Right lung (tissue), 5 donors: Measurements from ENCODE around the gene PTTG2. TPM values are rescaled to one million over a fixed set of nuclear protein-coding genes. Genes with fewer than 3 reads are reported as not detected.
"Not testable (repeated sequence)": the region's sequence is repeated elsewhere in the genome, so short reads cannot be mapped to it uniquely, and the experiment has no call there.

ENCODE experiments used
- DNase-seq, 2 donors: peaks; one replicate each; pipeline ENCODE4 v3.0.0-alpha.2; 2013
- polyA plus RNA-seq, 5 donors: library from polyadenylated mRNA; unstranded; fragments of 120-200 nt; gene quantifications; one replicate each; pipeline versions ENCODE4 v1.2.1 to v1.2.3, GENCODE V29; 2013; ENCODE audit warnings: inconsistent platforms in 1 of 5, low replicate concordance in 1 of 5; ENCODE audit not compliant: insufficient read length in 5 of 5, insufficient read depth in 1 of 5

PTTG2 gene
- polyA plus RNA-seq, 5 donors = not detected

DNA sequence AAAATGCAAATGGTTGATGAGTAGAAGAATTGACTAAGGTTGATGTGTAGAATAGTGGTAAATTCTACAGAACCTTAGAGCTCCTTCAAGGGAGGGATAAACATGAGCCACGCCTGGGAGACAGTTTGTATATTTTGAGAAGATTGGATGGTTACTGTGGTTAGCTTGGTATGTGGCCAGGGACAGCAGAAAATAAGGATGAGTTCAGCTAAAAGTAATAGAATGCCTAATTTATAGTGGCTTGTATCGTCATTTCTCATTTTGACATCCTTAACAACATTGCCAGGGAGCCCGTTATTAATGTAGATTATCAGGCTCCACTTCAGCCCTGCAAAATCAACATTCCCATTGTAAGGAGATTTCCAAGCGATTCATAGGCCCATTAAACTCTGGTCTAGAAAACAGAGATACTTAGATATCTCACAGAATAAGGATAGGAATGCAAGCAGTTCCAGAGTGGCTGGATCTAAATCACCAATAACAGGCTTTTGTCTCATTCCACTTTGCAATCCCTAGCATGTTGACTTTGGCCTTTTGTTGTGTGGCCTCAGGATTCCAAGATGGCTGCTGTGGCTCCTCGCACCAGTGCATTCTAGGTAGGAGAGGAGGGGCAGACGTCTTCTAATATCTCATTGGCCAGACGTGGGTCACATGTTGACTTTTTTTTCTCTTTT is 6.4 kb upstream of the PTTG2 start:
- no peak for DNase-seq

DNA sequence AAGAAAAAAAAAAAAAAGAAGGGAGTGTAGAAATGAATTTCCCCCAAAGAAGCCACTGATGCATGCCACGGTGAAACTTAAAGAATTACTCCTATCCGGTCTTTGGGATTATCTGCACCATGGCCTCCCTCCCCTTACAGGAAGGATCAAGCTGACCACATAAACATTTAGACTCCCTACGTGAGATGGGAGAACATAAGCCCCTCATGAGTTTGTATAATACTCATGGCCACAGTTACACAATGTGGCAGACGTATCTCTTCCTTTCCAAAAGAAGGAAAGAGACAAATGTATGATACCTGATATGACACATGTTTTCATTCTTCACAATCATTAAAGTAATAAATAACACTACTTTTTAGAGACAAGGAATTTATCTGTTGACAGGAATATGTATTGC is 3.3 kb upstream of the PTTG2 start:
- DNase-seq = no peak

DNA sequence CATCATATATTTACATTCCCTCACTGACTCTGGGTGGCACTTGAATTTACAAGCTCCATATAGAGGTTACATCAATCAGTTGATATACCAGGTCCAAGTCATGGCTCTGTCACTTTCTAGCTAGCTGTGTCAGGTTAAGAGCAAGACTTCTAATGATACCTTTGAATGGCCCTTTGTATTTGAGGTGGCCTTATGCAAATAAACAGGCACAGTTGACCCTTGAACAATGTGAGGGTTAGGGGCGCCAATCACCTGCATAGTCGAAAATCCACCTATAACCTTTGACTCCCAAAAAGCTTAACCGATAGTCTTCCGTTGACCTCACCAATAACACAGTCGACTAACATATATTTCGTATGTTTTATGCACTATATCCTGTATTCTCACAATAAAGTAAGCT is 1.3 kb upstream of the PTTG2 start:
- DNase-seq = no peak

DNA sequence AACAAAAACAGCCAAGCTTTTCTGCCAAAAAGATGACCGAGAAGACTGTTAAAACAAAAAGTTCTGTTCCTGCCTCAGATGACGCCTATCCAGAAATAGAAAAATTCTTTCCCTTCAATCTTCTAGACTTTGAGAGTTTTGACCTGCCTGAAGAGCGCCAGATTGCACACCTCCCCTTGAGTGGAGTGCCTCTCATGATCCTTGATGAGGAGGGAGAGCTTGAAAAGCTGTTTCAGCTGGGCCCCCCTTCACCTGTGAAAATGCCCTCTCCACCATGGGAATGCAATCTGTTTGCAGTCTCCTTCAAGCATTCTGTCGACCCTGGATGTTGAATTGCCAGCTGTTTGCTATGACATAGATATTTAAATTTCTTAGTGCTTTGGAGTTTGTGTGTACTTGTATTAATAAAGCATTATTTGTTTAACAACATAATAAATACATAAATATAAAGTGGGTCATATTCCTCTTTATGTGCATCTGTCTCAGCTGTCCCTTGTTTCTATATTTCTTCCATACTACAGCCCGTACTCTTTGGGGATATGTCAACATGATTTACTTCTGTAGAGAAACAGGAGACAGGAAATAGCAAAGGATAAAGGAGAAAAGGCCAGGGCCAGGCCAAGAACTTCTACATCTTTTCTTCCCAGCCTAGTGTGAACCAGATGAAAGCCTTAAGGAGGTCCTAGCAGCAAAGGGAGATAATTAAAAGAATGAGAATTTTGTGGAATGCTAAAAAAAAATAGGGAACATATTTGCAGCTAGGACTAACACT is 667 bp downstream of the PTTG2 start:
- peak; percentile 35 to 58 for DNase-seq

DNA sequence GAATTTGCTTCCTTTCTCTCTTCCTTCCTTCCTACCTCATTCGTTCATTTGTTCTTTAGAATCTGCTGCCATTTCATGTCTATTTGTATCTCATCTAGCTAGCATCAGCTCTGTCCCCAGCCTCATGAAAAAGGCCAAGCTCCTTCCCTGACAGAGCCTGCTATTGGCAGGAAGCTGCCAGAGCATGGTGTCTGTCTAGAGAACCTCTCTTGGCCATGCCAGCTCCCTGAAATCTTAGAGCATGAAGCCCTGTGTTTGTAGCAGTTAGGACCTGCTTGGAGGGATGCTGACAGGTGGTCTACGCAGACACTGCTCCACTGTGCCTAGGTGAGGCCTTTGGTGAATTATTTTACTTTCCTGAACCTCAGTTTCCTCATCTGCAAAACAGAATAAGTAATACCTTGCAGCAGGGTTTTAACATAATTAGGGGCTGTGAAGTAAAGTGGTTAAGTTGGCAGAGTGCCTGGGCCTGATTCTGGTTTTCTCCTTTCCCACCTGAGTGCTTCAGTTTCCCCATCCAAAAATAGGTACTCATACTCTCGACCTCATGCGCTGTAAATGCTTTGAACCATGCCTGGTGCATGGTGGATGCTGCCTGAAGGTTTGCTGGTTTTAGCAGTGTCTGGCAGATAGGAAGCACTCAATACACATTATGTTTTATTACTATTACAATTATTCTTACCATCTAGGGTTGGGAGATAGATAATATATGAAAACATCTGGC is 4.7 kb downstream of the PTTG2 start:
- DNase-seq = no peak

DNA sequence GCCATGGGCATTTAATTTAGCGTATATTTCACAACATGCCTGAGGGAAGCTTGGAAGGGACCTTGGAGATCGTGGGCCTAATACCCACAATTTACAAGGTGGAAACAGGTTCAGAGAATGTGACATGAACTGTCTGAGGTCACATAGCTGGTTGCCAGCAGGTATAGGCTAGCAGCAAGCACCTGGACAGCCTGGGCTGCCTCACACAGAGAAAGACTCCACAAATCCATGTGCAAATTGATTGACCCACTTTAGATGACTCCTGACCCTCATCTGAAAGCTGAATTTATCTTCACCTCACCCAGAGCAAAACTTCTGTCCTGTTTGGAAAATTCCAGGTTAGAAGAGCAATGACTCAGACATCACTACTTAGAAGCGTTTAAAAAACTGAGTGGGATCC is 5.8 kb downstream of the PTTG2 start:
- no peak for DNase-seq

DNA sequence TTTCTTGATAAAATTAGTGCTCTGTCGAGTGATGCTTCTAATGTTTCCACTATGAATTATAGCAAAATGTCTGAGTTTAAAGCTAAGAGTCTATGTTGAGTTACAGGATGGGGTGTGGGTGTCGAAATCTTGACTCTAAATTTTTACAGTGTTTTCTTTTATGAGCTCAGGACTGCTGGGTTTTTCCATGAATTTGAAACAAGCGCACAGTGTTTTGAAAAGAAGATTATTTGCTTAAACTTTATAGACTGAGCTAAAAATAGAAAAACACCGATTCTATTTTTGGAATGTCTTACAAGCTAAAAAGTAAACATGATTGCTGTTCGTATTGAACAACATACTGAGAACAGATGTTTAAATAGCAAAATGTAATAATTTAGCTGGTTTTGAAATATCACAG is 7.5 kb downstream of the PTTG2 start:
- DNase-seq = no peak

DNA sequence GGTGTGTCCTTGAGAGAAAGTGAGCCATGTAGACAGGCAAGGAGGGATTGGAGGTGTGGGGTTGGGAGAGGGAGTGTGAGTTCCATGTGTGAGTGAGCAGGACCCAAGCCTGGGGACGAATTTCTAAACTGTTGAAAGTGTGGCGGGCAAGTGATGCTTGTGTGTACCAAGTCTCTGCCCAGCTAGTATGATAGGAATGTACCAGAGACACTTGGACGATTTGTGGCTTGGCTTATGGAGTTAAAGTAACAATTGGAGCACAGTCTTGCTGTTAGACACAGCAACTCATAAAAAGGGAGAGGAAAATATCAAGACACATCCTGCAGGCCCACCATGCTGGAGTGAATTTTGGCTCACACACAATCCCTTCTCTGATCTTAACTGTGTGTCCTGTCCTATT is 8.5 kb downstream of the PTTG2 start:
- no peak for DNase-seq

DNA sequence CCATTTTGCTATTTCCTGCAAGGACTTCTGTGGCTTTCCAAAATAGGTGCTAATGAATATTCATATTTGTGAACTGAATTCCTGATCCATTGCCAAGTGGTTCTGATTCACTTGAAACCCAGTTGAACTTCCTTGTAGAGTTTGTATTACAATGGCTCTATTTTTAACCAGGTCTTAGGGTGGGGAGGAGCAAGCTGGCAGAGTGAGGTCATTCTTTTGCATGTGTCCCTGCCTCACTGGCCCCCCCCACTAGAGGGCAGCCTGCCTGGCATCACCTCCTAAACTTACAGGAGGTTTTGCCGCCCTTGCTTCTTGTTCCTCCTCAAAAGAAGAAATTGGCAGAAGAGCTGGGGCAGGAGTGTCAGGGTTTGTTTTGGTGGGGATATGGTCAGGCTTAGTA is 10.5 kb downstream of the PTTG2 start:
- DNase-seq = no peak

DNA sequence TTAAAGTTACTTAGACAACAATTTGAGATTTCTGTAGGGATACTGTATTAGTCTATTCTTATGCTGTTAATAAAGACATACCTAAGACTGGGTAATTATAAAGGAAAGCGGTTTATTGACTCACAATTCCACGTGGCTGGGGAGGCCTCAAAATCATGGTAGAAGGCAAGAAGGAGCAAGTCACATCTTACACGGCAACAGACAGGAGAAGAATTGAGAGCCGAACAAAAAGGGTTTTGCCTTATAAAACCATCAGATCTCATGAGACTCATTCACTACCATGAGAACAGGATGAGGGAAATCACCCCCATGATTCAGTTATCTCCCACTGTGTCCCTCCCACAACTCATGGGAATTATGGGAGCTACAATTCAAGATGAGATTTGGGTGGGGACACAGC is 11.0 kb downstream of the PTTG2 start:
- no peak for DNase-seq

DNA sequence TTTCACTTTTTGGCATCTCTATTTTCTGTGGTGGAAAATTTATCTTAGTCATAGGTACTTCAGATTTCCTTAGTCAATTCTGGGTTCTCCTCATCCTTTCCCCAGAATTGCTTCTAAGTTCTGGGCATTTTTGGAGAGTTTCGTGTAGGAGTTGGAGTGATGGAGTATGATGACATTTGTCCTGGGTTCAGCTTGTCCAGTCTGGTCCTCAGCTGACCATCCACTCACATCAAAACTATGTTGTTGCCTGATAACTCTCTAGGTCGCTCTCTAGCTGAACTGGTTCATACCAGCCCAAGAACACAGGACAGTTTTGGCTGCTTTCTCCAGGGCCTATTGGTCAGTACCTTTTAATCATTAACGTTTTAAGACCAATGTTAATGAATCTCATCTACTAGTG is 13.2 kb downstream of the PTTG2 start:
- DNase-seq = no peak

DNA sequence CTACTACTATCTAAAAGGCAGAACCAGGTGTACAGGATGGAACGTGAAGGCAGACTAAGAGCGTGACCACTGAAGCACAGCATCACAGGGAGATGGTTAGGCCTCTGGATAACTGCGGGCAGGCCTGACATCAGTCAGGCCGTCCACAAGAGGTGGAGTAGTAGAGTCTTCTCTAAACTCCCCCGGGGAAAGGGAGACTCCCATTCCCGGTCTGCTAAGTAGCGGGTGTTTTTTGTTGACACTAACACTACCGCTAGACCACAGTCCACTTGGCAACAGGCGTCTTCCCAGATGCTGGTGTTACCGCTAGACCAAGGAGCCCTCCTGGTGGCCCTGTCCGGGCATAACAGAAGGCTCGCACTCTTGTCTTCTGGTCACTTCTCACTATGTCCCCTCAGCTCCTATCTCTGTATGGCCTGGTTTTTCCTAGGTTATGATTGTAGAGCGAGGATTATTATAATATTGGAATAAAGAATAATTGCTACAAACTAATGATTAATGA is 15.2 kb downstream of the PTTG2 start:
- DNase-seq = not testable (repeated sequence)

DNA sequence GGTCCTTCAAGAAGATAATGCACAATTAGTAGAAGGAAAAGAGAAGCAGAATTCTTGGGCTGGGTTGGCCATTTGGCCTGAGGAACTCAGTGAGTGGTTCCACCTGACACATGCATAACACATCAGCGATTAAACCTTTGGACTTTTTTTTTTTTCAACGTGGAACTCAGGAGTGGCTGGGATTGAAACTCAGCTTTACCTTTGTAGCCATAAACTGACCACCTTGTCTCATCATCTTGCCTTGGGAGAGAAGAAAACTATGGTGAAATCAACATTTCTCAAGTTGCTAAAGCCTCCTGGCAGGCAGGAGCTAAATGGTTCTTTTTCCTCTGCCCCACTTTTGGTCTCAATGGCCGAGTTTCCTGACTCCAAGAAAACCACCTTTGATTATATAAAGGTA is 16.3 kb downstream of the PTTG2 start:
- DNase-seq = no peak

DNA sequence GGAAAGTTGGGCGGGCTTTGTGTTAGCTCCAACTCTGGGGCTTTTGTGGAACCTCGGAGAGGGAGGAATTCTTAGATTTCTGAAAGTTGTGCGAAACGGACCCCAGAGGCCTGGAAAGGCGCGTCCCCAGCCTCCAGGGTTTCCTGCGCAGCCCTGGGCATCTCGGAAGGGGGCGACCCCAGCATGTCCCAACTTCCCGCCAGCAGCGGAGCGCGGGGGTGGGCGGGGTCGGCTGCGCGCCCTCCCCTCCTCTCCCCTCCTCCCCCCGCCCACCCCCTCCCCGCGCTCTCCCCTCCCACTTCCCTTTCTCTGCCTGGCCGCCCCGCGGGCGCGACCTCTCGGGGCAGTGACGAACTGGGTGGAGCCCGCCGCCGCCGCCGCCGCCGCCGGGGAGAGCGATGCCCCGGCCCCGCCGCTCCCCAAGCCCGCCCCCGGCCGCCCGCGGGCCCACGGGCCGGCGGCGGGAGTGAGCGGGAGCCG is 16.8 kb downstream of the PTTG2 start:
- peak; percentile 77 to 82 for DNase-seq

DNA sequence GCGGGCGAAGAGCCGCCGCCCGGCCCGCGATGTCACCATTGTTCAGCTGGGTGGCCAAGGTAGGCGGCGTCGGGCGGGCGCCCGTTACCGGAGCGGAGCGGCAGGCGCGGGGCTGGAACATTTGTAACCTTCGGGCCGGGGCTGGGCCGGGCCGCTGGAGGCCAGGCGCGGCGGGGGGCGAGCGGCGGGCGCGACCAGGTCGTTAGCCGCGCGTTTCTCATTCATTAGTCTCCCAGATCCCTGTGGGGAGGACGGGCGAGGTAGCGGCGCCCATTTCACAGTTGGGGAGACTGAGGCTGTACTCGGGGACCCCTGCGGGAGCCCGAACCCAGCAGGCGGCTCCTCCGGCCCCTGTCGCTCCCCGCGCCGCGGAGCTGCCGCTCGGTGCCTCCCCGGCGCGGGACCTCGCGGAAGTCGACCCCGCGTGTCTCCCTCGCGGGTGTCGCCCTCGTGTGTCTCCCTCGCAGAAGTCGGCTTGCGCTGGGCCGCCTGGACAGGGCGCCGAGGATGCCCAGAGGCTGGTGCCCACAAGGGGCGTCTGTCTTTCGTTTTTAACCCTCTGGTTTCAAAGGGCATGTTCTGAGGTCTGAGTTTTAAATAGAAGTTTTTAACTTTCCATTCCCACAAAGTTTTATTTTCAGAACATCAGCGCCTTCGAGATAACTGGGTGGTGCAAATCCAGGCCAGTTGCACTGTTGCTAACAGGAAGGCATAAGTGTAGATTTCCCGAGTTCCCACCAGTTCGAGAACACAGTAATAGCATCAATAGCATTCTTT is 17.5 kb downstream of the PTTG2 start:
- peak; percentile 62 to 68 for DNase-seq

DNA sequence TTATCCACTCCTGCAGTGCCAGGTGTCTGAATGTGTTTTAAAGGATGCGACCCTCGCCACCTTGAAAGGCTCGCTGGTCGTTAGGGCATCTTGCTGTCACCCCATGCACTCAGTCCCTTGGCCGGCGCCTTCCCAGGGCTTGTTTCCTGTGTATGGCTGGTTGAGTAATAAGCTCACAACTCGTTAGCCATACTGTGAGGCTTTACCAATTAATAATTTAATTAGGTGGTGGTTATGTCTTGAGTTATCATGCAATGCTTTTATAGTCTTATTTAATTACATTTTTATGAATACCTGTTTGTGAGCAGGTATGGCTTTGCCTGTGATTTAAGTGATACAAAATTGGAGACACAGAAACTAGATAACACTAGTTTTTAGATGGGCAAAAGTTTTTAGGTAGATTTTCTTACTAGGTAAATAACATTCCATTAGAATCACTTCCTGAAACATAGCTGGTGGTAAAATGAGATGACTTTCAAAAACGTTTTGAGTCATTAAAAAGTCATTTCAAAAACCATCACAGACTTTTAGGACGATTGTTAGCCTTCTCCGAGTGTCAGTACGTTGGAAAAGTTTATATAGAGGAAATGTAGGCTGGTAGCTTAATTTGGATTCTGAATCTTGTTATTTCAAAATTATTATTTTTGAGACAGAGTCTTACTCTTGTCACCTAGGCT is 18.2 kb downstream of the PTTG2 start:
- DNase-seq = no peak

DNA sequence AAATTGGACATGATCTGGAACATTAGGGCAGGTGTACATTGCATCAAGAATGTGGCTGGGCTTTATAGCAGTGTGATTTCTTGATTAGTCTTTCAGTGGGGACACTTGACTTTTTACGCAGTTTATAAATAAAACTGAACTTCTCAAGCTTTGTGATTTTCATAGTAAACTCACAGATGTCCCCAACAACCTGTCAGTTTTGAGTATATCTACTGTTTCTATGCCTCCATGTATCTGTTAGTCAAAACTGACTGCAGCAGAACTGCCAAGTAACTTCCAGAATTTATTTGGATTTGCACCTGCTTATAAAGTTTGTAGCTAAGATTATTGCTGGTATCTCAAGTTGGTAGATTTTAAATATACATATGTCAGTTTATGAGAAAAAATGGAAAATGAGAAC is 20.0 kb downstream of the PTTG2 start:
- no peak for DNase-seq

DNA sequence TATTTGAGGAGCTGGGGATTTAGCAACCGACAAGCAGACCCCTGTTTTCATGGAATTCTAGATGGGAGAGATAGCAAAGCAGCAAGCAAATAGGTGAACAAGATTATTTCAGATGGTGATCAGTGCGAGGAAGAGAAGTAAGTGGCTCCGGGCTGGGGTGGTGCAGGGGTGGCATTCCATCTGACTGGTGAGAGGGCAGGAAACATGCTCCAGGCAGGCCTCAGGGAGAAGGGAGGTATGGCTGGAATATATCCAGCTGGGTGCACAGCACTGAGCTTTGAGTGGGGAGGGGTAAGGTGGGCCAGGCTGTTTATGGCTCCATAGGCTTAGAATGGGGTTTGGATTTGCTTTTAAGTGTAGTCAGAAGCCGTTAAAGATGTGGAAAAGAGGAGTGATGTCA is 21.2 kb downstream of the PTTG2 start:
- no peak for DNase-seq

DNA sequence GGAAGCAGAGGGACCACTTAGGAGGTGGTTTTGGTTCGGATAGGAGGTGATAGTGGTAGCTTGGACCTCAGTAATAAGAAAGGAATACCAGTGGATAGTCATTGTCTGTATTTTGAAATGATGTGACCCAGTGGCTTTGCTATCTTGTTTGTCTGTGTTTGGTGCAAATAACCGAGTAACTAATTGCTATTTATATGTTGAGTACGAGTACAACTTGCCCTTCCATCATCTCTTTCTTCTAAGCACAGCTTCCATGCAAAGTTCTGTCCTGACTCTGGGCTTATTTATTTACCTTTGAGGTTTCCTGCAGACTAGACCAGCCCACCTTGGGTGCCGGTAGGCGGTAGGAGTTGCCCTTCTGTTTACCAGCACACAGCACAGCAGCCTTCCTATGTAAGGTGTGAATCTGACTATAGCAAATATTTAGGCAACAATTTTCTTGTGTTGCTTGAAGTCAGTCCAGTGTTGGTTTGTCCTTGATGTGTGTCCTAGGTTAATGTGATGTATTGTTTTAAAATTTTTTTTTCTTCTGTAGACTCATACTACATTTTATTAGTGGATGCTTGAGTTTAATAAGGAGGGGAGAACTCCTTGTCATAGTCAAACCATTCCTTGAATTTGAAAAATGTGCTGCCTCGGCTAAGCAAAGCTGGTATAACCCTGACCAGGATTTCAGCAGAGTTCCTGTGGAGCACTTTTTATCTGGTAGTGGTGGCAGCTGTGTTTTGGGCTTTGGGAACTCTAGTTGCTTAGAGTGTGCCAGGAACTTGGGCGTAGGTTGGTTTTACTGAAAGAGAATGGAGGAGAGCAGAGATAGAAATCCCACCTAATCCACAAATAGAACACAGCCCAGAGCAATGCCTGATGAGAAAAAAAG is 21.9 kb downstream of the PTTG2 start:
- no peak for DNase-seq

DNA sequence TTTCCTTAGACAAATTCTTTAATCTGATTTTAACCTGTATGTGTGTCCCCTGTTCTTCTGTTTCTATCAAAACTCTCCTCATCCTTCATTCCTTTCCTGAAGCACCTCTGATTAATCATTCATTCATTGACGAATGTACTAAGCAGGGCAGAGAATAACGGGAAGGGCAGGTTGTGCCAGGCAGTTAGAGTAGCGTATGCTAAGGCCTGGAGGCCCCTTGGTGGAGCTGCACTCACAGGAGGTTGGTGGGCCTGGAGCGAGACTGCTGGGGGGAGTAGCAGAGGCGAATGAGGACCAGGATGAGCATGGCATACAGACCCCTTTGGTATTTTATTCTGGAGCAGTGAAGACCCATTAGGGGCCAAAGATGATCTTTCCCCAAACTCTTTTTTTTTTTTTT is 22.5 kb downstream of the PTTG2 start:
- DNase-seq = no peak
